Heart right ventricle (tissue), 16 donors: ENCODE data around the gene AGER. TPM values are rescaled to one million over a fixed set of nuclear protein-coding genes. Genes with fewer than 3 reads are reported as not detected.
A peak's percentile ranks its signal among the peaks of the same experiment; 100 is the strongest.

Source experiments
- ATAC-seq, 8 donors: fragments of 200-7000 bp; cut with Tn5 transposase; one replicate each; pipeline ENCODE4 v1.9.1; 2020; ENCODE audit warnings: mild to moderate bottlenecking in 8 of 8, moderate library complexity in 8 of 8, moderate number of reproducible peaks in 1 of 8
- DNase-seq, 2 donors: peaks; one replicate each; pipeline ENCODE4 v3.0.0-alpha.2; 2020
- H3K27ac ChIP-seq, 10 donors: fragments of 200-600 bp; sonication (generic) in 2 of 10; one replicate each; pipeline versions ENCODE4 v1.5.0 to v1.8.0; 2020 to 2022; ENCODE audit warnings: mild to moderate bottlenecking in 3 of 10
- H3K27me3 ChIP-seq, 7 donors: fragments of 200-600 bp; one replicate each; pipeline ENCODE4 v1.8.0; 2021 to 2022; ENCODE audit warnings: mild to moderate bottlenecking in 2 of 7
- H3K36me3 ChIP-seq, 9 donors: fragments of 200-600 bp; sonication (generic) in 1 of 9; one replicate each; pipeline versions ENCODE4 v1.5.0 to v1.8.0; 2020 to 2022; ENCODE audit warnings: mild to moderate bottlenecking in 2 of 9
- H3K4me1 ChIP-seq, 9 donors: fragments of 200-600 bp; sonication (generic) in 1 of 9; one replicate each; pipeline versions ENCODE4 v1.5.0 to v1.8.0; 2020 to 2022; ENCODE audit warnings: mild to moderate bottlenecking in 4 of 9
- H3K4me3 ChIP-seq, 10 donors: fragments of 200-600 bp; sonication (generic) in 2 of 10; one replicate each; pipeline versions ENCODE4 v1.5.0 to v1.8.0; 2020 to 2022; ENCODE audit warnings: mild to moderate bottlenecking in 7 of 10, moderate library complexity in 2 of 10
- H3K9me3 ChIP-seq, 11 donors: fragments of 200-600 bp in 10 of 11; sonication (generic) in 2 of 11; one replicate each; pipeline versions ENCODE4 v1.5.0 to v1.8.0; 2013 to 2022; ENCODE audit warnings: mild to moderate bottlenecking in 2 of 11, control low read depth in 1 of 11, moderate library complexity in 1 of 11
- WGBS, 2 donors: extraction: QIAGEN DNeasy Blood & Tissue Kit; methylation state at CpG; one replicate each; pipeline ENCODE4 v1.1.7; 2013; ENCODE audit warnings: inconsistent platforms in 1 of 2; 5-methylcytosine and 5-hydroxymethylcytosine counted together
- intact Hi-C, 10 donors: fragments of 100-400 bp; cut with DNase I; formaldehyde crosslinking; loops; one replicate each; pipeline versions ENCODE4 v1.11.1 to v1.14.2; 2022
- polyA plus RNA-seq, 2 donors: library from polyadenylated mRNA; stranded (reverse); fragments of 200-250 nt; gene quantifications; one replicate each; pipeline ENCODE4 v1.2.3, GENCODE V29; 2013
- total RNA-seq, 10 donors: library from RNA; stranded (reverse); fragmentation: NEBNext Ultra II Directional in 3 of 10; extraction: Animal tissue kit (Norgen Biotek cat#: 25700) in 3 of 10; gene quantifications; one replicate each; pipeline versions ENCODE4 v1.2.1 to v1.2.4, GENCODE V29; 2021 to 2023
- TF ChIP-seq, protein P1 (sequence below), 9 donors: fragments of 200-600 bp; sonication (generic) in 2 of 9; IDR thresholded peaks; one replicate each; pipeline versions ENCODE4 v1.5.0 to v1.8.0; 2021 to 2022; ENCODE audit warnings: antibody characterized with exemption in 9 of 9, mild to moderate bottlenecking in 5 of 9, moderate library complexity in 1 of 9
- donor health status: Arrhythmogenic right ventricular cardiomyopathy.
- donor health status: ischemic (EF 13 %, LVEDD 7.1; RV severe dilation, severe dysfunction).
- donor health status: healthy with polysubstance abuse.
- donor health status: DM: no; HTN: yes; CAD: no.
- donor health status: DM: no; HTN: no; CAD: no.
- donor health status: ischemic (EF 25% LVEDD 6.9; RV normal size, moderate dysfunction).
- donor health status: ischemic (EF 25% LVEDD 5.7; RV mildly dilated, moderate dysfunction).
- donor health status: healthy.
- donor health status: DM: yes; HTN: yes; CAD: no.
- donor health status: Ischemic cardiomyopathy.
- donor health status: ischemic (EF 35%, LVEDD 5.7; RV mildly dilated, moderate dysfunction).
- donor health status: nonischemic (EF 11% LVEDD 7.7; RV severe dilation, severe dysfunction).
- donor health status: DM: yes; HTN: yes; CAD: no.
- donor health status: PGD.
- donor health status: ischemic (EF 29% LVEDD 5.4; RV normal size, mild dysfunction).
- donor health status: nonischemic (EF 23%, LVEDD 6.1; RV moderate dilation, normal function).

AGER gene
- total and polyA plus RNA-seq, 12 donors, result 0.75 to 5.5 (median 3.1) TPM

DNA sequence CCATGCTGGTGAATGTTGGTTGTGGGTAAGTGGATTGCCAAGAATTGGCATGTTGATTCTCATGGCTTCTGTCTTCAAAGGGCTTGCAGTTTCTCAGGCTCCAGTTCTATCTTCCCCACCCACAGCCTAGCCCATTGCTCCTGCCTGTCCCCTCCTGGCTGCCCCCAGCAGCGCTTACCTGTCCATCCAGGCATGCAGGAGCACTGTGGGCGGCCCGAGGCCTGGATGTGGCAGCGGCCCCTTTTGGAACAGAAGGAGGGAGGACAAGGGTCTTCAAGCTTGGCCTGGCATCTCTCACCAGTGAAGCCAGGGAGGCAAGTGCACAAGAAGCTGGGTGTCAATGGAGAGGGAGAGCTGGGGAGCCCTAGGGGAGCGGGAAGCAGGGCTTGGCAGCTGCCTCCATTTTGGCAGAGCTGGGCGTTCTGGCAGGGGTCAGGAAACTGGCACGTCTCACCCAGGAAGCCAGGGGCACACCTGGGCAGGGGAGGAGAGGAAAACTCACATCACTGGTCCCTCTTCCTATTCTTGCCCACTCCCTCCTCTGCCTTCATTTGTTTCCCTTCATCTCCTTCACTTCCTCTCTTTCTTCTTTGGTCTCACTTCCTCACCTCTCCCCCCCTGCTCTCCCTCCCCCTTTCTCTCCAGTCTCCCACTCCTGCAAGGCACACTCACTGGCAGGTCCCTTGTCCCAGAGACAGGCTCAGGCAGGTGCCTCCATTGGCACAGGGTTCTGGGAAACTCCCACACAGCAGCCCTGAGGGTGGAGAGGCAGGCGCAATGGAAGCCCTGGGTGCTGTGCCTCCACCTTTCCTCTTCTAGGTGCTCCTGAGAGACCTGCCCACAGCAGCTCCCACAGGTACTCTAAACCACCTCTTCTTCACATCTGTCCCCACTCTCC lies 38.5 kb upstream of the AGER start:
- TF ChIP-seq, protein P1, sequence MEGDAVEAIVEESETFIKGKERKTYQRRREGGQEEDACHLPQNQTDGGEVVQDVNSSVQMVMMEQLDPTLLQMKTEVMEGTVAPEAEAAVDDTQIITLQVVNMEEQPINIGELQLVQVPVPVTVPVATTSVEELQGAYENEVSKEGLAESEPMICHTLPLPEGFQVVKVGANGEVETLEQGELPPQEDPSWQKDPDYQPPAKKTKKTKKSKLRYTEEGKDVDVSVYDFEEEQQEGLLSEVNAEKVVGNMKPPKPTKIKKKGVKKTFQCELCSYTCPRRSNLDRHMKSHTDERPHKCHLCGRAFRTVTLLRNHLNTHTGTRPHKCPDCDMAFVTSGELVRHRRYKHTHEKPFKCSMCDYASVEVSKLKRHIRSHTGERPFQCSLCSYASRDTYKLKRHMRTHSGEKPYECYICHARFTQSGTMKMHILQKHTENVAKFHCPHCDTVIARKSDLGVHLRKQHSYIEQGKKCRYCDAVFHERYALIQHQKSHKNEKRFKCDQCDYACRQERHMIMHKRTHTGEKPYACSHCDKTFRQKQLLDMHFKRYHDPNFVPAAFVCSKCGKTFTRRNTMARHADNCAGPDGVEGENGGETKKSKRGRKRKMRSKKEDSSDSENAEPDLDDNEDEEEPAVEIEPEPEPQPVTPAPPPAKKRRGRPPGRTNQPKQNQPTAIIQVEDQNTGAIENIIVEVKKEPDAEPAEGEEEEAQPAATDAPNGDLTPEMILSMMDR (IDR thresholded peaks at IDR 0.05), result no peak
- peak overlapping the region in 9 of 10 donors; percentile 53 to 94 (median 89) for H3K27ac ChIP-seq
- peaks cover 0 to 22% (median 6%) of the 10 kb centered on the region in 9 donors for H3K4me1 ChIP-seq
- DNase-seq (no peak), ATAC-seq (peak in 1 of 8 donors; percentile 16)
- 82 to 87% methylated on average over 8 of the region's 8 CpGs for WGBS, 2 donors
- peaks cover 0 to 51% (median 0%) of the 10 kb centered on the region in 9 donors for H3K36me3 ChIP-seq
- H3K9me3 ChIP-seq, result no peaks in the 10 kb centered on the region
- H3K4me3 ChIP-seq, result peak overlapping the region in 9 of 10 donors; percentile 38 to 60 (median 51)
- no peaks in the 10 kb centered on the region for H3K27me3 ChIP-seq
- intact Hi-C loops, result no loop called here

DNA sequence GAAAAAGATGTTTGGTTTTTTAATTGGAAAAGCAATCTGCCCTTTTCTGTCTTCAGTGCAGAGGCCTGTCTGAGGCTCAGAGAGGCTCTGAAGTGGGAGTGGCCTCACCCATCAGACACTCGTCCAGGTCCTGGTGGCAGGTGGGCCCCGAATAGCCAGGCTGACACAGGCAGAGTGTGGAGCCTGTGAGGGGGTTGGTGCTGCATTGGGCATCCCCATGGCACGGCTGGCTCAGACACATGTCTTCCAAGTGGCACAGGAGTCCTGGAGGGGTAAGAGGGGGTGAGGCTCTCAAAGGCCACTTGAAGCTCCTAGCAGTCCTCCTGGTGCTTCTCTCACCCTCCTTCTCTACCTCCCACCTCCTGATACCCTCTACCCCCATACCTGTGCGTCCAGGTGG lies 36.0 kb upstream of the AGER start:
- H3K4me3 ChIP-seq, result no peak overlapping the region
- WGBS, 2 donors, result 76 to 79% methylated on average over 4 of the region's 4 CpGs
- peaks cover 0 to 74% (median 0%) of the 10 kb centered on the region in 9 donors for H3K36me3 ChIP-seq
- intact Hi-C loops, result no loop called here
- ATAC-seq (no peak), DNase-seq (no peak)
- H3K4me1 ChIP-seq, result peaks cover 0 to 22% (median 6%) of the 10 kb centered on the region in 9 donors
- H3K27me3 ChIP-seq, result no peaks in the 10 kb centered on the region
- no peaks in the 10 kb centered on the region for H3K9me3 ChIP-seq
- H3K27ac ChIP-seq, result no peak overlapping the region
- TF ChIP-seq, protein P1 (IDR thresholded peaks at IDR 0.05), result no peak

DNA sequence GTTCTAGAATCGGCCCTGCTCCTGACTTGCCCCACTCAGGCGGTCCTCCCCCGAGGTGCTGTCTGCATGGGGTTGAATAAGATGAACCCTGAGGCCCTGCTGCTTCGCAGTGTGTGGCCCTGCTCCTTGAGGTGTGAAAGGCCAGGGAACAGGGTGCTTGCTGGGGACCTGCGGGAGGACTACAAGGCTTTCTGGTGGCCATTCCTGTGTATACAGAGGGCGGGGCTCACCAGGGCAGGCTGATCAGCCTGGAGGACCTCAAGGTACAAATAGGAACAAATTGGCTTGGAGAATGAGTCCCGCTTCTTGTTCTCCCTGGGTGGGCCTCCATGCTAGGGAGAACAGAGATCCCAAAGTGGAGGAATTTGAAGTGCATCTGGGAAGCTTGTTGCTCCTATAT lies 34.1 kb upstream of the AGER start:
- intact Hi-C loops, result no loop called here
- Histone ChIP-seq H3K27me3 (no peaks in the 10 kb centered on the region), H3K4me1 (peaks cover 0 to 22% (median 5%) of the 10 kb centered on the region in 9 donors), H3K36me3 (peaks cover 0 to 89% (median 0%) of the 10 kb centered on the region in 9 donors), H3K9me3 (no peaks in the 10 kb centered on the region), H3K4me3 (no peak overlapping the region), H3K27ac (no peak overlapping the region)
- WGBS, 2 donors, result 68 to 78% methylated on average over 7 of the region's 7 CpGs
- TF ChIP-seq, protein P1 (IDR thresholded peaks at IDR 0.05), result no peak
- ATAC-seq (no peak), DNase-seq (no peak)

DNA sequence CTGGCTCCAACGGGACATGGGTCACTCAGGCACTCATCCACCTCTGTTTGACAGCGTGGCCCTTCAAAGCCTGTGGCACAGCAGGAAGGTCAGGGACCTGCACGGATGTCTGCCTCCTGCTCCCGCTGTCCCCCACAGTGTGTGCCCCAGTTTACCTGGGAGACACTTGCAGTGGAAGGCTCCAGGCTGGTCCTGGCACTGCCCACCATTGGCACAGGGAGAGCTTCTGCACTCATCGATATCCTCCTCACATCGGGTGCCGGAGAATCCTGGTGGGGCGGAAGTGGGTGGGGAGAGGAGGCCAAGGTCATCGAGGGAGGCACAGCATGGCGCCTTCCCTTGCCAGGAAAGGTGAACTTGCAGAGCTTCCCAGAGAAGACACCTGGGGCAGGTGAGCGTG lies 32.9 kb upstream of the AGER start:
- Histone ChIP-seq H3K27ac (no peak overlapping the region), H3K4me1 (peaks cover 0 to 15% (median 0%) of the 10 kb centered on the region in 9 donors), H3K4me3 (no peak overlapping the region), H3K27me3 (no peaks in the 10 kb centered on the region), H3K36me3 (peaks cover 0 to 96% (median 0%) of the 10 kb centered on the region in 9 donors), H3K9me3 (no peaks in the 10 kb centered on the region)
- 88 to 90% methylated on average over 11 of the region's 11 CpGs for WGBS, 2 donors
- DNase-seq (no peak), ATAC-seq (no peak)
- intact Hi-C loops, result no loop called here
- TF ChIP-seq, protein P1 (IDR thresholded peaks at IDR 0.05), result no peak
